ENCODE results near the gene LINGO3. TPM values are rescaled to one million over a fixed set of nuclear protein-coding genes. Genes with fewer than 3 reads are reported as not detected.

The LINGO3 gene
- total and polyA plus RNA-seq, 2 of the 8 experiments (the other 6 are each of a cell fraction or from before 2014, with no cell fraction given), result 0.59 TPM; not detected in 1

DNA sequence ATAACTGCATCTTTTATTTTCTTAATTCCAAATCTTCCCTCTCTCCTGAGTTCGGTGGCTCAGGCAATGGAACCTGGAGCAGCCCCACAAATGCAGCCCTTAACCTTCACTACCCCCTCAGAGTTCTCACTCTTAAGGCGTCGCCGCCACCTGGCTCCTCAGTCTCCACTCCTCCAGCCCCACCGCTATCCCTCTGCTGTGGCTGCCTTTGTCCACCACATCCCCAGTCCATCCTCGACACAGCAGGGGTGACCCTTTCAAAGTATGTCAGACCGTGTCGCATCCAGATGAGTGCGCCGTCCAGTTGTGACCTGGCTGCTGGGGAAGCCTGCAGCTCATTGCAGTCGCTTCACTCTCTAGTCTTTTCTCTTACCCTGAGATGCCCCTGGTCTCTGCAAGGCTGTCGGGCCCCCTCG is 21.6 kb upstream of the LINGO3 start:
- H3K4me3 ChIP-seq (ENCODE audit: extremely low read depth in 1 of 4, insufficient read depth in 2 of 4, low read depth in 3 of 4, low read length in 4 of 4), result peak overlapping the region; percentile 85 to 98 (median 91)
- no peak overlapping the region for H2BK20ac ChIP-seq (ENCODE audit: low read length)
- peak overlapping the region in 3 of 4 experiments; percentile 6 to 74 (median 72); a peak in 2 of 7 replicates for H3K9ac ChIP-seq (replicated peaks in 1 of 4; ENCODE audit: extremely low read depth in 1 of 4, low read depth in 3 of 4, low read length in 3 of 4)
- H3K4me2 ChIP-seq (ENCODE audit: insufficient read depth in 1 of 2, low read depth in 2 of 2, low read length in 2 of 2), result peak overlapping the region; percentile 86 to 95
- ChIA-PET POLR2A (ENCODE audit: partially characterized antibody) (interaction anchor here (0.7 to 1.3 kb wide), 7 partner anchors 8 to 96 kb away, joined by 3 to 9 read pairs (median 3); no protein-coding TSS in a partner anchor), CTCF (ENCODE audit: partially characterized antibody) (interaction anchor here (0.6 to 6.3 kb wide), 6 partner anchors 14 to 747 kb away, joined by 3 to 27 read pairs (median 3); no protein-coding TSS in a partner anchor)
- no peaks in the 10 kb centered on the region for H3K9me3 ChIP-seq (ENCODE audit: insufficient read depth in 2 of 2, low read depth in 1 of 2, low read length in 1 of 2)
- WGBS, 2 experiments (ENCODE audit: extremely low coverage in 1 of 2, insufficient coverage in 1 of 2, insufficient read length in 1 of 2, insufficient replicate concordance in 2 of 2, low coverage in 1 of 2, low lambda C conversion rate in 2 of 2, missing lambda C conversion rate in 1 of 2), result 79% methylated on average over 13 of the region's 13 CpGs; no CpG with 5 or more reads in 1 of the 2 experiments
- H2BK5ac ChIP-seq (ENCODE audit: low read depth, low read length), result 0 out of 2 replicates have a peak overlapping the region, but pooled peaks have one; percentile 52
- TF ChIP-seq BRCA1 (IDR thresholded peaks at IDR 0.05; ENCODE audit: low read depth, low read length) (no peak), SP1 (IDR thresholded peaks at IDR 0.05; ENCODE audit: low read depth, low read length) (no peak), NRF1 (IDR thresholded peaks at IDR 0.05; ENCODE audit: low read depth, low read length) (no peak)
- no peak overlapping the region for H4K8ac ChIP-seq (ENCODE audit: extremely low read depth, insufficient read depth, low read length)
- H3K79me1 ChIP-seq (ENCODE audit: low read depth, low read length), result peaks cover 25% of the 10 kb centered on the region
- H2BK120ac ChIP-seq (replicated peaks; ENCODE audit: low read depth, low read length), result no peak overlapping the region
- peak overlapping the region; percentile 65; the same call in 1 of the 2 replicates for H2AK5ac ChIP-seq (ENCODE audit: low read depth, low read length)
- no peak overlapping the region; the same call in 1 of the 2 replicates for H2BK12ac ChIP-seq (ENCODE audit: low read depth, low read length)
- no peak overlapping the region for H2BK15ac ChIP-seq (ENCODE audit: low read length)
- peaks cover 0 to 5% (median 4%) of the 10 kb centered on the region in 4 experiments; a peak in 5 of 8 replicates for H3K36me3 ChIP-seq (ENCODE audit: control insufficient read depth in 2 of 4, insufficient read depth in 4 of 4, low read length in 3 of 4)
- no peak for FAIRE-seq
- H4K91ac ChIP-seq (replicated peaks; ENCODE audit: insufficient read length, low read length), result no peak overlapping the region
- H3K27ac ChIP-seq (ENCODE audit: low read depth, low read length), result no peak overlapping the region
- H4K5ac ChIP-seq (ENCODE audit: insufficient read length, low read depth, low read length), result no peak overlapping the region
- no peaks in the 10 kb centered on the region for H3K27me3 ChIP-seq (replicated peaks in 1 of 4; ENCODE audit: control insufficient read depth in 3 of 4, extremely low read depth in 1 of 4, insufficient read depth in 3 of 4, low read length in 3 of 4)
- peaks cover 11% of the 10 kb centered on the region; the same call in 1 of the 2 replicates for H3K23me2 ChIP-seq (ENCODE audit: low read depth, low read length)
- H4K20me1 ChIP-seq (replicated peaks in 1 of 2; ENCODE audit: control insufficient read depth in 1 of 2, insufficient read depth in 2 of 2, low read length in 2 of 2), result peaks cover 1 to 21% of the 10 kb centered on the region in 2 experiments
- H3K18ac ChIP-seq (ENCODE audit: extremely low read depth, low read length), result 0 out of 2 replicates have a peak overlapping the region, but pooled peaks have one; percentile 83
- no peak overlapping the region for H3K56ac ChIP-seq (replicated peaks; ENCODE audit: insufficient read length, low read depth, low read length)
- H3K4me1 ChIP-seq (replicated peaks in 1 of 4; ENCODE audit: control insufficient read depth in 3 of 4, insufficient read depth in 4 of 4, low read length in 3 of 4), result peaks cover 0 to 33% (median 15%) of the 10 kb centered on the region in 4 experiments; a peak in 6 of 7 replicates
- no peak overlapping the region for H2AFZ ChIP-seq (ENCODE audit: low read length)
- no peak overlapping the region for H3K23ac ChIP-seq (ENCODE audit: insufficient read length)
- H3K4ac ChIP-seq (replicated peaks; ENCODE audit: insufficient read length, low read depth, low read length), result no peak overlapping the region
- H3K79me2 ChIP-seq (ENCODE audit: control insufficient read depth in 1 of 2, insufficient read depth in 2 of 2, low read length in 2 of 2), result peaks cover 5 to 63% of the 10 kb centered on the region in 2 experiments; a peak in 3 of 4 replicates
- H3K14ac ChIP-seq (ENCODE audit: insufficient read length), result no peak overlapping the region
- no peak for DNase-seq (ENCODE audit: low read depth in 1 of 2, low spot score in 2 of 2)
